Prostate gland (tissue), 2 donors: Measurements from ENCODE around the gene HOXA10. TPM values are rescaled to one million over a fixed set of nuclear protein-coding genes. Genes with fewer than 3 reads are reported as not detected.
A peak's percentile ranks its signal among the peaks of the same experiment; 100 is the strongest.

ENCODE experiments used
- DNase-seq: peaks from one replicate; pipeline ENCODE4 v3.0.0-alpha.2; 2019; ENCODE audit warnings: low spot score
- H3K27ac ChIP-seq, 2 donors: fragments of 200-600 bp; sonication (generic); 2 replicates each; pipeline ENCODE4 v1.5.1; 2017 to 2019
- H3K27me3 ChIP-seq: fragments of 200-600 bp; sonication (generic); replicated peaks from 2 replicates; pipeline ENCODE4 v1.5.1; 2019; ENCODE audit not compliant: insufficient read depth
- H3K36me3 ChIP-seq, 2 donors: fragments of 200-600 bp; sonication (generic); 1 replicate in 1 of 2; 2 replicates in 1 of 2; pipeline versions ENCODE4 v1.5.1 to v1.8.1; 2017 to 2019
- H3K4me1 ChIP-seq: fragments of 200-600 bp; sonication (generic); replicated peaks from 2 replicates; pipeline ENCODE4 v1.5.1; 2019
- H3K4me3 ChIP-seq, 2 donors: fragments of 200-600 bp; sonication (generic); 2 replicates each; pipeline ENCODE4 v1.5.1; 2017 to 2019
- H3K9me3 ChIP-seq: fragments of 200-600 bp; sonication (generic); 2 replicates; pipeline ENCODE4 v1.5.1; 2017
- POLR2A ChIP-seq: fragments of 450-650 bp; IDR thresholded peaks from one replicate; pipeline ENCODE4 v1.6.1; 2016; ENCODE audit warnings: antibody characterized with exemption, mild to moderate bottlenecking
- POLR2AphosphoS5 ChIP-seq: sonication (generic); formaldehyde crosslinking; IDR thresholded peaks from one replicate; pipeline ENCODE4 v1.6.1; 2017; ENCODE audit warnings: antibody characterized with exemption
- WGBS: methylation state at CpG from one replicate; pipeline ENCODE4 v1.1.5; 2018; 5-methylcytosine and 5-hydroxymethylcytosine counted together
- intact Hi-C: fragments of 100-400 bp; cut with DNase I; formaldehyde crosslinking; loops from one replicate; pipeline ENCODE4 v1.14.2; 2022
- total RNA-seq, 2 donors: library from RNA; depleted of rRNA; stranded (reverse); fragments of >200 nt; gene quantifications; one replicate each; pipeline ENCODE4 v1.1.0, GENCODE V29; 2016
- TF ChIP-seq, protein P1 (sequence below), 4 experiments: fragments of 200-600 bp in 2 of 4; fragments of 450-650 bp in 2 of 4; sonication (generic) in 2 of 4; IDR thresholded peaks; 1 replicate in 3 of 4; 2 replicates in 1 of 4; pipeline ENCODE4 v1.5.1; 2016 to 2019; ENCODE audit warnings: antibody characterized with exemption in 4 of 4, mild to moderate bottlenecking in 2 of 4, moderate library complexity in 2 of 4

Gene HOXA10
- total RNA-seq, 2 donors from 2014 or later, result 25.8 to 65.6 TPM

DNA sequence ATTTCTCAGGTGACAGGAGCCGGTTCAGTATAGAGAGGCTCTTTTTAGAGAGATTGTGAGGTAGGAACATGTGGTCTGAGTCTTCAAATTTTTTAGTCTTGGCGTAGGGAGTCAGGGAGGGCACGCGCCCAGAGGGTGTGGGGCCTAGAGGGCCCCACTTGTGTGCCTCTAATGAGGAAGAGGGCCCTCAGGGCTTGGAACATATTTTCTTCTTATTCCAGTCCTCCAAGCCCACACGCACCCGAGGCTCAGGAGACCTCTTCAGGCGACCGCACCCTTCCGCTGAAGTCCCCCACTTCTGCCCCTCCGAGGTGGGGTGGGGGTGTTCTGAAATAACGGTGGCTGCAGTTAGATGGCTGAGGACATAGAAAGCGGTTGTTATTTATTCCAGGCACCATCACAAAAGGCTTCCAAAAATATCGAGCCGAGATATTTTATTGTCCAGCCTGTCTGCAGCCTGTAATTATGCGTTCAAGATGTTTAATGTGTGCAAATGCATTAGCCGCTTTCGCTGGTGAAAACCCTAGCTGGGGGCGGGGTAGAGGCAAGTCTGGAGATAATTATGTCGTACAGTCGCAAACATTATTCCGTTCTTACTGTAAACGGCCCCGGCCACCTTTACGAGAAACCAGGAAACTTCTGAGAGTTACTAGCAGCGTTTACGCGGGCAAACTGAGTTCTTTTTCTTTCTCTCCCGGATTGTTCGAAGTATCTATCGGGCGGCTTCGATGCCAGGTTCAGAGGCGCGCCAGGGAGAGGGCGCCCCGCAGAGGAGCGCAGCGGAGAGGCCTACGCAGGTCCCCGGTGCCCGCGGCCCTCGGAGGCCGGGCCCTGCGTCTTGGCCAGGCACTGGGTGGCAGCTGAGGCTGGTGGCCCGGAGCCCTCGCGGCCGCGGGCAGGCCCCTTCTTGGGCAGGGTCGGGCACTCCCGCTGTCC lies 38.6 kb upstream of the HOXA10 start:
- Histone ChIP-seq H3K4me3 (no peak overlapping the region), H3K4me1 (peaks cover 8% of the 10 kb centered on the region), H3K36me3 (no peaks in the 10 kb centered on the region), H3K9me3 (no peaks in the 10 kb centered on the region), H3K27me3 (no peaks in the 10 kb centered on the region), H3K27ac (peak overlapping the region in 1 of 2 donors; percentile 36)
- no peak for DNase-seq
- WGBS, result 64% methylated on average over 49 of the region's 52 CpGs
- intact Hi-C loops, result loop anchor here (5.0 kb wide), 2 partner anchors 365 to 450 kb away; partner anchors contain the start of gene HIBADH
- TF ChIP-seq POLR2A (no peak), POLR2AphosphoS5 (no peak)
- TF ChIP-seq, protein P1, sequence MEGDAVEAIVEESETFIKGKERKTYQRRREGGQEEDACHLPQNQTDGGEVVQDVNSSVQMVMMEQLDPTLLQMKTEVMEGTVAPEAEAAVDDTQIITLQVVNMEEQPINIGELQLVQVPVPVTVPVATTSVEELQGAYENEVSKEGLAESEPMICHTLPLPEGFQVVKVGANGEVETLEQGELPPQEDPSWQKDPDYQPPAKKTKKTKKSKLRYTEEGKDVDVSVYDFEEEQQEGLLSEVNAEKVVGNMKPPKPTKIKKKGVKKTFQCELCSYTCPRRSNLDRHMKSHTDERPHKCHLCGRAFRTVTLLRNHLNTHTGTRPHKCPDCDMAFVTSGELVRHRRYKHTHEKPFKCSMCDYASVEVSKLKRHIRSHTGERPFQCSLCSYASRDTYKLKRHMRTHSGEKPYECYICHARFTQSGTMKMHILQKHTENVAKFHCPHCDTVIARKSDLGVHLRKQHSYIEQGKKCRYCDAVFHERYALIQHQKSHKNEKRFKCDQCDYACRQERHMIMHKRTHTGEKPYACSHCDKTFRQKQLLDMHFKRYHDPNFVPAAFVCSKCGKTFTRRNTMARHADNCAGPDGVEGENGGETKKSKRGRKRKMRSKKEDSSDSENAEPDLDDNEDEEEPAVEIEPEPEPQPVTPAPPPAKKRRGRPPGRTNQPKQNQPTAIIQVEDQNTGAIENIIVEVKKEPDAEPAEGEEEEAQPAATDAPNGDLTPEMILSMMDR (IDR thresholded peaks at IDR 0.05), result no peak

GRCh38 chr7:27211764-27212204 lies 37.7 kb upstream of the HOXA10 start:
- 84% methylated on average over 3 of the region's 3 CpGs for WGBS
- intact Hi-C loops, result loop anchor here (2.0 to 5.0 kb wide), 3 partner anchors 366 to 561 kb away; partner anchors contain the start of gene HIBADH
- H3K9me3 ChIP-seq, result no peaks in the 10 kb centered on the region
- H3K4me3 ChIP-seq, result no peak overlapping the region
- TF ChIP-seq POLR2A, result no peak
- TF ChIP-seq POLR2AphosphoS5, result no peak
- TF ChIP-seq, protein P1 (IDR thresholded peaks at IDR 0.05), result no peak
- H3K27me3 ChIP-seq, result no peaks in the 10 kb centered on the region
- H3K36me3 ChIP-seq, result no peaks in the 10 kb centered on the region
- no peak overlapping the region for H3K27ac ChIP-seq
- peaks cover 8% of the 10 kb centered on the region for H3K4me1 ChIP-seq
- no peak for DNase-seq

DNA sequence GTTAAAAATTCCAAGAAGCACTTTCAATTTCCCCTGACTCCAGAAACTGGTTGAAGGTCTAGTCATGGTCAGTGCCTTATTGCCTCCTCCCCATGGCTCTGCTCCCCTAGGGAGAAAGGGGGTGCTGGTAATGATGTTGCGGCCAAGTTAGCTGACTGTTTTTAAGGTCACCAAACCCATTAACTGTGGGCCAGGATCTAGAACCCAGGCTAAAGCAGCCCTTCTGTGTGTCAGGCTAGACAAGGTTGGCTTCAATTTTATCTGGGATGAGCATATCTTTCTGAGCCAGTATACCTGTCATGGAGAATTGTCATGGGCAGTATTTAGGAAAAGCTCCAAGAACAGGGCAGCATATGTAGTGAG lies 36.9 kb upstream of the HOXA10 start:
- Histone ChIP-seq H3K4me1 (peaks cover 8% of the 10 kb centered on the region), H3K36me3 (no peaks in the 10 kb centered on the region), H3K27me3 (no peaks in the 10 kb centered on the region), H3K9me3 (no peaks in the 10 kb centered on the region), H3K27ac (peak overlapping the region; percentile 34 to 96), H3K4me3 (peak overlapping the region in 1 of 2 donors; percentile 11)
- WGBS, result 90% methylated on average over 1 of the region's 1 CpG
- no peak for DNase-seq
- TF ChIP-seq POLR2A (no peak), POLR2AphosphoS5 (no peak)
- TF ChIP-seq, protein P1 (IDR thresholded peaks at IDR 0.05), result no peak
- intact Hi-C loops, result loop anchor here (2.0 to 5.0 kb wide), 3 partner anchors 366 to 562 kb away; partner anchors contain the start of gene HIBADH

DNA sequence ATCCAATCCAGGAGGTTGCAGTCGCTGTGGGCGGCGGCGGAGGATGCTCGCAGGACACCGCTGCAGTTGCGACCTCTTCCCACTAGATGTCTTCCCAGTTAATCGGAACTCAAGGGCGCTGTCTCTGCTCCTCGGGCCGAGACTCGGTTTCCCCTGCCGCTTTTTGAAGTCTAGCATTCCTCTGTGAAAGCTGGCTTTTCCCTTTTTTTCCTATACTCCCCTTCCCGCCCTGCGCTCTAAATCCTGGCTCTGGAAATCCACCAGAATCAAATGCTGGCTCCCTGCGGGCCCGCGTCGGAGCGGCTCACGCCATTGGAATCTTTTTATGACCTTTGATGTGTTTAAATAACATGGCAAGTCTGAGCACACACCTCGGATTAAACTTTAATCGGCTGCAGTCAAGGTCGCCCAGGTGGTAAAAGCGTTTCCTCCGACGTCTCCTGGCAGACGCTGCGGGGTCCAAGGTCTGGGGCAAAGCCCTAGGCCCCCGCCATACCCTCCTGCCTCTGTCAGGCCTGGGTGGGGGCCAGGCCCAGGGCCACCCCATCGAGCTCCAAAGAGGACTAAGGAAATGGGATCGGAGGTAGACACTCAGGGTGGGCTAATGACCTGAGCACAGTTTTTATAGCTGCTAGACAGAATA lies 36.4 kb upstream of the HOXA10 start:
- H3K4me1 ChIP-seq, result peaks cover 8% of the 10 kb centered on the region
- 10% methylated on average over 32 of the region's 32 CpGs for WGBS
- intact Hi-C loops, result loop anchor here (2.0 to 5.0 kb wide), 3 partner anchors 367 to 562 kb away; partner anchors contain the start of gene HIBADH
- DNase-seq, result peak; percentile 64
- no peaks in the 10 kb centered on the region for H3K27me3 ChIP-seq
- peak overlapping the region; percentile 11 to 26 for H3K4me3 ChIP-seq
- peak overlapping the region; percentile 34 to 96 for H3K27ac ChIP-seq
- H3K9me3 ChIP-seq, result no peaks in the 10 kb centered on the region
- H3K36me3 ChIP-seq, result no peaks in the 10 kb centered on the region
- TF ChIP-seq, protein P1 (IDR thresholded peaks at IDR 0.05), result peak; percentile 51 to 85 (median 73)
- no peak for TF ChIP-seq POLR2A
